ENCODE measurements around the gene PLAAT2. TPM values are rescaled to one million over a fixed set of nuclear protein-coding genes. Genes with fewer than 3 reads are reported as not detected.
"Not testable (repeated sequence)": the region's sequence is repeated elsewhere in the genome, so short reads cannot be mapped to it uniquely, and the experiment has no call there.

Gene PLAAT2
- total and polyA plus RNA-seq, 3 experiments from 2014 or later = 0.31 TPM; not detected in 2

- no peaks in the 10 kb centered on the region for H3K9me3 Mint-ChIP-seq
- Histone ChIP-seq H3K36me3 (ENCODE audit: insufficient read depth, low read length) (no peaks in the 10 kb centered on the region), H3K27ac (ENCODE audit: low read depth, low read length) (no peak overlapping the region), H3K9me3 (ENCODE audit: low read length) (no peaks in the 10 kb centered on the region), H3K4me3 (ENCODE audit: low read length) (no peak overlapping the region), H3K4me1 (ENCODE audit: insufficient read depth, low read length) (peaks cover 73% of the 10 kb centered on the region), H3K27me3 (ENCODE audit: insufficient read depth, low read length, poor library complexity, severe bottlenecking) (no peaks in the 10 kb centered on the region)
- no peak for DNase-seq
- POLR2A ChIA-PET = interaction anchor here (1.6 to 3.3 kb wide), 2 partner anchors 19 to 34 kb away, joined by 5 to 19 read pairs; no protein-coding TSS in a partner anchor
- H3K36me3 Mint-ChIP-seq = peaks cover 0 to 15% (median 0%) of the 10 kb centered on the region in 3 donors
- peak overlapping the region; percentile 41 to 77 (median 59) for H3K4me3 Mint-ChIP-seq
- H3K4me1 Mint-ChIP-seq = peaks cover 78 to 86% (median 83%) of the 10 kb centered on the region in 3 donors
- CTCF ChIA-PET = interaction anchor here (0.8 to 1.6 kb wide), 5 partner anchors 10 to 103 kb away, joined by 3 to 5 read pairs (median 3); no protein-coding TSS in a partner anchor
- H3K27ac Mint-ChIP-seq = peak overlapping the region; percentile 78 to 98 (median 94)
- H3K27me3 Mint-ChIP-seq = peaks cover 0 to 2% of the 10 kb centered on the region in 2 donors
Observed at GRCh38 chr11:63532799-63533475, 30.2 kb downstream of the PLAAT2 start.

- peaks cover 0 to 2% of the 10 kb centered on the region in 2 donors for H3K27me3 Mint-ChIP-seq
- ChIA-PET POLR2A (interaction anchor here (1.6 to 3.3 kb wide), 2 partner anchors 19 to 35 kb away, joined by 5 to 19 read pairs; no protein-coding TSS in a partner anchor), CTCF (interaction anchor here (0.9 to 1.6 kb wide), 4 partner anchors 9 to 104 kb away, joined by 3 to 4 read pairs (median 3); no protein-coding TSS in a partner anchor)
- Histone ChIP-seq H3K27me3 (ENCODE audit: insufficient read depth, low read length, poor library complexity, severe bottlenecking) (no peaks in the 10 kb centered on the region), H3K36me3 (ENCODE audit: insufficient read depth, low read length) (no peaks in the 10 kb centered on the region), H3K4me1 (ENCODE audit: insufficient read depth, low read length) (peaks cover 69% of the 10 kb centered on the region), H3K9me3 (ENCODE audit: low read length) (no peaks in the 10 kb centered on the region), H3K27ac (ENCODE audit: low read depth, low read length) (peak overlapping the region; percentile 8), H3K4me3 (ENCODE audit: low read length) (peak overlapping the region; percentile 21)
- H3K36me3 Mint-ChIP-seq = peaks cover 0 to 7% (median 0%) of the 10 kb centered on the region in 3 donors
- peak overlapping the region; percentile 58 to 84 (median 82) for H3K4me3 Mint-ChIP-seq
- DNase-seq = no peak
- peaks cover 71 to 78% (median 76%) of the 10 kb centered on the region in 3 donors for H3K4me1 Mint-ChIP-seq
- H3K9me3 Mint-ChIP-seq = no peaks in the 10 kb centered on the region
- peak overlapping the region; percentile 56 to 95 (median 90) for H3K27ac Mint-ChIP-seq
Observed at GRCh38 chr11:63532117-63532516, 31.1 kb downstream of the PLAAT2 start.

- CTCF ChIA-PET = interaction anchor here (0.9 kb wide), 1 partner anchor 21 kb away, joined by 3 read pairs; no protein-coding TSS in a partner anchor
- Mint-ChIP-seq H3K27ac (peak overlapping the region; percentile 79 to 95 (median 94)), H3K4me3 (peak overlapping the region; percentile 58 to 84 (median 82)), H3K4me1 (peaks cover 67 to 70% (median 70%) of the 10 kb centered on the region in 3 donors)
- H3K9me3 Mint-ChIP-seq; H3K36me3 ChIP-seq (ENCODE audit: insufficient read depth, low read length); H3K9me3 ChIP-seq (ENCODE audit: low read length); H3K27me3 Mint-ChIP-seq; H3K27me3 ChIP-seq (ENCODE audit: insufficient read depth, low read length, poor library complexity, severe bottlenecking); H3K36me3 Mint-ChIP-seq: not testable (repeated sequence)
- Histone ChIP-seq H3K4me3 (ENCODE audit: low read length) (peak overlapping the region; percentile 21), H3K27ac (ENCODE audit: low read depth, low read length) (peak overlapping the region; percentile 36), H3K4me1 (ENCODE audit: insufficient read depth, low read length) (peaks cover 67% of the 10 kb centered on the region)
- POLR2A ChIA-PET = interaction anchor here (1.6 to 3.3 kb wide), 2 partner anchors 20 to 36 kb away, joined by 5 to 19 read pairs; no protein-coding TSS in a partner anchor
- DNase-seq = peak; percentile 46 to 83 (median 76)
Observed at GRCh38 chr11:63531074-63531792, 31.9 kb downstream of the PLAAT2 start.

- H3K27ac ChIP-seq (ENCODE audit: low read depth, low read length) = no peak overlapping the region
- ChIA-PET POLR2A (interaction anchor here (0.6 kb wide), 1 partner anchor 21 kb away, joined by 3 read pairs; no protein-coding TSS in a partner anchor), CTCF (interaction anchor here (1.4 kb wide), 1 partner anchor 50 kb away, joined by 3 read pairs; no protein-coding TSS in a partner anchor)
- Mint-ChIP-seq H3K4me1 (peaks cover 55 to 58% (median 58%) of the 10 kb centered on the region in 3 donors), H3K4me3 (peak overlapping the region in 1 of 7 donors; percentile 38), H3K9me3 (no peaks in the 10 kb centered on the region), H3K27ac (peak overlapping the region; percentile 59 to 94 (median 80)), H3K27me3 (peaks cover 0 to 2% of the 10 kb centered on the region in 2 donors), H3K36me3 (no peaks in the 10 kb centered on the region)
- peaks cover 55% of the 10 kb centered on the region for H3K4me1 ChIP-seq (ENCODE audit: insufficient read depth, low read length)
- no peaks in the 10 kb centered on the region for H3K36me3 ChIP-seq (ENCODE audit: insufficient read depth, low read length)
- DNase-seq = no peak
- H3K4me3 ChIP-seq (ENCODE audit: low read length) = no peak overlapping the region
- no peaks in the 10 kb centered on the region for H3K27me3 ChIP-seq (ENCODE audit: insufficient read depth, low read length, poor library complexity, severe bottlenecking)
- H3K9me3 ChIP-seq (ENCODE audit: low read length) = no peaks in the 10 kb centered on the region
Observed at GRCh38 chr11:63530021-63530420, 33.2 kb downstream of the PLAAT2 start.

GRCh38 chr11:63529373-63529772 is 33.8 kb downstream of the PLAAT2 start:
- H3K27me3 Mint-ChIP-seq; H3K36me3 Mint-ChIP-seq; H3K36me3 ChIP-seq (ENCODE audit: insufficient read depth, low read length); H3K27ac ChIP-seq (ENCODE audit: low read depth, low read length); H3K27me3 ChIP-seq (ENCODE audit: insufficient read depth, low read length, poor library complexity, severe bottlenecking); DNase-seq; H3K9me3 Mint-ChIP-seq; H3K4me3 ChIP-seq (ENCODE audit: low read length); H3K9me3 ChIP-seq (ENCODE audit: low read length): not testable (repeated sequence)
- ChIA-PET CTCF (interaction anchor here (1.0 to 1.4 kb wide), 2 partner anchors 9 to 50 kb away, joined by 3 read pairs; no protein-coding TSS in a partner anchor), POLR2A (interaction anchor here (1.1 kb wide), 1 partner anchor 23 kb away, joined by 3 read pairs; no protein-coding TSS in a partner anchor)
- peak overlapping the region in 2 of 7 donors; percentile 15 to 55 for H3K4me3 Mint-ChIP-seq
- H3K4me1 Mint-ChIP-seq = peaks cover 50 to 52% (median 51%) of the 10 kb centered on the region in 3 donors
- peak overlapping the region in 7 of 8 donors; percentile 62 to 94 (median 80) for H3K27ac Mint-ChIP-seq
- peaks cover 49% of the 10 kb centered on the region for H3K4me1 ChIP-seq (ENCODE audit: insufficient read depth, low read length)

GRCh38 chr11:63528729-63529278 is 34.4 kb downstream of the PLAAT2 start:
- peak overlapping the region in 6 of 8 donors; percentile 13 to 94 (median 84) for H3K27ac Mint-ChIP-seq
- H3K27me3 Mint-ChIP-seq; H3K9me3 ChIP-seq (ENCODE audit: low read length); H3K36me3 Mint-ChIP-seq; H3K4me3 ChIP-seq (ENCODE audit: low read length); H3K9me3 Mint-ChIP-seq; H3K36me3 ChIP-seq (ENCODE audit: insufficient read depth, low read length); DNase-seq; H3K27ac ChIP-seq (ENCODE audit: low read depth, low read length); H3K27me3 ChIP-seq (ENCODE audit: insufficient read depth, low read length, poor library complexity, severe bottlenecking): not testable (repeated sequence)
- CTCF ChIA-PET = interaction anchor here (1.0 to 1.4 kb wide), 2 partner anchors 9 to 49 kb away, joined by 3 read pairs; no protein-coding TSS in a partner anchor
- peaks cover 45 to 46% (median 45%) of the 10 kb centered on the region in 3 donors for H3K4me1 Mint-ChIP-seq
- peak overlapping the region in 1 of 7 donors; percentile 55 for H3K4me3 Mint-ChIP-seq
- peaks cover 43% of the 10 kb centered on the region for H3K4me1 ChIP-seq (ENCODE audit: insufficient read depth, low read length)
- POLR2A ChIA-PET = interaction anchor here (1.1 kb wide), 1 partner anchor 23 kb away, joined by 3 read pairs; no protein-coding TSS in a partner anchor

GRCh38 chr11:63528156-63528555 is 35.0 kb downstream of the PLAAT2 start:
- POLR2A ChIA-PET = not testable (repeated sequence)

More at GRCh38 chr11:63528156-63528555, 35.0 kb downstream of the PLAAT2 start:
- H3K27ac ChIP-seq (ENCODE audit: low read depth, low read length); H3K36me3 Mint-ChIP-seq; H3K9me3 Mint-ChIP-seq; H3K4me3 ChIP-seq (ENCODE audit: low read length); H3K27me3 Mint-ChIP-seq; H3K27me3 ChIP-seq (ENCODE audit: insufficient read depth, low read length, poor library complexity, severe bottlenecking); H3K36me3 ChIP-seq (ENCODE audit: insufficient read depth, low read length); CTCF ChIA-PET; H3K9me3 ChIP-seq (ENCODE audit: low read length); H3K4me3 Mint-ChIP-seq; DNase-seq: not testable (repeated sequence)
- peaks cover 38 to 40% (median 39%) of the 10 kb centered on the region in 3 donors for H3K4me1 Mint-ChIP-seq
- peaks cover 36% of the 10 kb centered on the region for H3K4me1 ChIP-seq (ENCODE audit: insufficient read depth, low read length)
- peak overlapping the region in 1 of 8 donors; percentile 36 for H3K27ac Mint-ChIP-seq
